ENCODE results near the gene CDH23.

- TF ChIP-seq CTCF (IDR thresholded peaks at IDR 0.05): no peak
- no peak for TF ChIP-seq POLR2A (IDR thresholded peaks at IDR 0.05)
Observed at GRCh38 chr10:71784679-71785272, 388.1 kb downstream of the CDH23 start.

All from adrenal gland (tissue), 5 donors.